WTC11 (cell line): Measurements from ENCODE around the gene PRSS33. TPM values are rescaled to one million over a fixed set of nuclear protein-coding genes. Genes with fewer than 3 reads are reported as not detected.

ENCODE experiments used
- ATAC-seq: fragments of 200-7000 bp; cut with Tn5 transposase; 2 replicates; pipeline ENCODE4 v1.10.0; 2021; ENCODE audit warnings: mild to moderate bottlenecking, moderate library complexity
- CTCF ChIA-PET: fragments of 300-600 bp; sonication (Branson Sonifier 250); formaldehyde crosslinking; loops from one replicate; lab custom pipeline; 2021; ENCODE audit warnings: antibody characterized with exemption; lab: Charles Lee
- POLR2A ChIA-PET: fragments of 350-600 bp; sonication (Branson Sonifier 250); formaldehyde crosslinking; loops from one replicate; lab custom pipeline; 2021; ENCODE audit warnings: antibody characterized with exemption; lab: Charles Lee
- DNase-seq: peaks from one replicate; pipeline ENCODE4 v3.0.0; 2021; ENCODE audit warnings: low spot score
- H3K27ac Mint-ChIP-seq: 2 replicates; pipeline ENCODE4 v1.8.0; 2021; ENCODE audit warnings: mixed read lengths
- H3K27me3 Mint-ChIP-seq: 2 replicates; pipeline ENCODE4 v1.8.0; 2021; ENCODE audit warnings: low read depth, mild to moderate bottlenecking, moderate library complexity, mixed read lengths
- H3K36me3 Mint-ChIP-seq: 2 replicates; pipeline ENCODE4 v1.8.0; 2021; ENCODE audit warnings: mixed read lengths
- H3K4me1 Mint-ChIP-seq: 2 replicates; pipeline ENCODE4 v1.8.0; 2022; ENCODE audit warnings: mixed read lengths
- H3K4me3 Mint-ChIP-seq: 2 replicates; pipeline ENCODE4 v1.8.0; 2021; ENCODE audit warnings: mild to moderate bottlenecking, moderate library complexity, mixed read lengths
- H3K9me3 Mint-ChIP-seq: 2 replicates; pipeline ENCODE4 v1.8.0; 2021; ENCODE audit warnings: mixed read lengths
- CREM ChIP-seq: sonication (generic); formaldehyde crosslinking; IDR thresholded peaks from 2 replicates; pipeline ENCODE4 v1.8.1; 2022; ENCODE audit warnings: mild to moderate bottlenecking, missing genetic modification reagents, moderate library complexity
- FOXJ3 ChIP-seq: sonication (generic); formaldehyde crosslinking; IDR thresholded peaks from 2 replicates; pipeline ENCODE4 v1.9.0; 2021; ENCODE audit warnings: missing genetic modification reagents, mild to moderate bottlenecking, borderline replicate concordance
- GABPB1 ChIP-seq: sonication (generic); formaldehyde crosslinking; IDR thresholded peaks from 2 replicates; pipeline ENCODE4 v1.8.1; 2023; ENCODE audit warnings: mild to moderate bottlenecking, missing genetic modification reagents
- IRF1 ChIP-seq: sonication (generic); formaldehyde crosslinking; IDR thresholded peaks from 2 replicates; pipeline ENCODE4 v1.8.0; 2023; ENCODE audit warnings: missing genetic modification reagents
- NFATC4 ChIP-seq: fragments of 250-450 bp; sonication (Bioruptor Pico); IDR thresholded peaks from 2 replicates; pipeline ENCODE4 v1.9.0; 2021; ENCODE audit warnings: mild to moderate bottlenecking
- NR1H2 ChIP-seq: sonication (generic); formaldehyde crosslinking; IDR thresholded peaks from 2 replicates; pipeline ENCODE4 v1.9.0; 2021; ENCODE audit warnings: mild to moderate bottlenecking, moderate library complexity, missing genetic modification reagents
- NR2C2 ChIP-seq: sonication (generic); formaldehyde crosslinking; IDR thresholded peaks from 2 replicates; pipeline ENCODE4 v1.8.0; 2022; ENCODE audit warnings: mild to moderate bottlenecking, missing genetic modification reagents
- OVOL2 ChIP-seq: fragments of 250-450 bp; sonication (Bioruptor Pico); IDR thresholded peaks from 2 replicates; pipeline ENCODE4 v1.9.0; 2021; ENCODE audit warnings: mild to moderate bottlenecking, borderline replicate concordance
- SOX15 ChIP-seq: fragments of 250-450 bp; sonication (Bioruptor Pico); IDR thresholded peaks from 2 replicates; pipeline ENCODE4 v1.9.0; 2021; ENCODE audit warnings: mild to moderate bottlenecking
- ZNF219 ChIP-seq: sonication (generic); formaldehyde crosslinking; IDR thresholded peaks from 2 replicates; pipeline ENCODE4 v1.8.0; 2023; ENCODE audit warnings: missing genetic modification reagents, mild to moderate bottlenecking, borderline replicate concordance
- ZNF396 ChIP-seq: fragments of 250-450 bp; sonication (Bioruptor Pico); IDR thresholded peaks from 2 replicates; pipeline ENCODE4 v1.8.0; 2021; ENCODE audit warnings: mild to moderate bottlenecking, moderate library complexity, borderline replicate concordance
- ZNF416 ChIP-seq: fragments of 250-450 bp; sonication (Bioruptor Pico); IDR thresholded peaks from 2 replicates; pipeline ENCODE4 v1.9.0; 2021; ENCODE audit warnings: mild to moderate bottlenecking, inconsistent platforms
- total RNA-seq: library from RNA; stranded (reverse); gene quantifications from 3 replicates; pipeline ENCODE4 v1.2.3, GENCODE V29; 2021
- TF ChIP-seq, protein P1 (sequence below): sonication (generic); formaldehyde crosslinking; IDR thresholded peaks from 2 replicates; pipeline ENCODE4 v1.8.1; 2023; ENCODE audit warnings: mild to moderate bottlenecking, missing genetic modification reagents
- TF ChIP-seq, protein P2 (sequence below): sonication (generic); formaldehyde crosslinking; IDR thresholded peaks from 2 replicates; pipeline ENCODE4 v1.8.0; 2022; ENCODE audit warnings: missing genetic modification reagents
- TF ChIP-seq, protein P3 (sequence below): sonication (generic); formaldehyde crosslinking; IDR thresholded peaks from 2 replicates; pipeline ENCODE4 v1.8.1; 2022; ENCODE audit warnings: missing genetic modification reagents, borderline replicate concordance
- TF ChIP-seq, protein P4 (sequence below): sonication (generic); formaldehyde crosslinking; IDR thresholded peaks from 2 replicates; pipeline ENCODE4 v1.8.1; 2023; ENCODE audit warnings: mild to moderate bottlenecking, missing genetic modification reagents, moderate library complexity

Gene PRSS33
- total RNA-seq, 1 experiment from 2014 or later = 0.24 TPM

DNA sequence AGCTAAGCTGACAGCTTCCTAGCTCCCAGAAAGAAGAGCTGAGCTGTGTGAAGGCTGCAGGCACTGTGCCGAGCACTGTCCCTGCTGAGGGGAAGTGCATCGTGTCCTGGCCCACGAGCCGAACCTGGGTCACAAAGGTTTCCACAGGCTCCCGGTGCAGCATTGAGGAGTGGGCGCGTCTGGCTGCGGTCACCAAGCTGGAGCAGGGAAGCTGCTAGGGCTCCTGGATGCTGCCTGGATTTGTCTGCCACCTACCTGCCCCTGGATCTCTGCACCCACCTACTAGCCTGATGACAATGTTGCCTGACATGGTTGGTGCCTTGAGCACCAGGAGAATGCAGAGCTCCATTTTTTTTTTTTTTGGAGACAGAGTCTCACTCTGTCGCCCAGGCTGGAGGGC lies 41.4 kb downstream of the PRSS33 start:
- ChIA-PET POLR2A (no interaction called here), CTCF (interaction anchor here (0.9 to 1.6 kb wide), 4 partner anchors 18 to 93 kb away, joined by 3 to 4 read pairs (median 4); partner anchors contain the start of gene PRSS41)
- H3K27ac Mint-ChIP-seq = no peak overlapping the region; the same call in 1 of the 2 replicates
- TF ChIP-seq, protein P1, sequence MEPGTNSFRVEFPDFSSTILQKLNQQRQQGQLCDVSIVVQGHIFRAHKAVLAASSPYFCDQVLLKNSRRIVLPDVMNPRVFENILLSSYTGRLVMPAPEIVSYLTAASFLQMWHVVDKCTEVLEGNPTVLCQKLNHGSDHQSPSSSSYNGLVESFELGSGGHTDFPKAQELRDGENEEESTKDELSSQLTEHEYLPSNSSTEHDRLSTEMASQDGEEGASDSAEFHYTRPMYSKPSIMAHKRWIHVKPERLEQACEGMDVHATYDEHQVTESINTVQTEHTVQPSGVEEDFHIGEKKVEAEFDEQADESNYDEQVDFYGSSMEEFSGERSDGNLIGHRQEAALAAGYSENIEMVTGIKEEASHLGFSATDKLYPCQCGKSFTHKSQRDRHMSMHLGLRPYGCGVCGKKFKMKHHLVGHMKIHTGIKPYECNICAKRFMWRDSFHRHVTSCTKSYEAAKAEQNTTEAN (CRISPR knock-in tag) = no peak
- no peak for TF ChIP-seq CREM (CRISPR knock-in tag)
- no peak for TF ChIP-seq OVOL2 (CRISPR knock-in tag)
- DNase-seq = no peak
- H3K9me3 Mint-ChIP-seq = no peaks in the 10 kb centered on the region
- ATAC-seq = no peak
- peaks cover 6% of the 10 kb centered on the region for H3K4me1 Mint-ChIP-seq
- H3K4me3 Mint-ChIP-seq = no peak overlapping the region
- 0 out of 2 replicates have a peak, but pooled peaks cover 2% of the 10 kb centered on the region for H3K36me3 Mint-ChIP-seq
- no peaks in the 10 kb centered on the region for H3K27me3 Mint-ChIP-seq

GRCh38 chr16:2745116-2745890 lies 42.1 kb downstream of the PRSS33 start:
- no peak overlapping the region; the same call in 1 of the 2 replicates for H3K27ac Mint-ChIP-seq
- peak; percentile 22 for ATAC-seq
- no peaks in the 10 kb centered on the region; the same call in none of the 2 replicates for H3K4me1 Mint-ChIP-seq
- no peak overlapping the region for H3K4me3 Mint-ChIP-seq
- H3K9me3 Mint-ChIP-seq = no peaks in the 10 kb centered on the region
- ChIA-PET POLR2A (no interaction called here), CTCF (interaction anchor here (0.9 to 1.6 kb wide), 4 partner anchors 17 to 94 kb away, joined by 3 to 4 read pairs (median 4); partner anchors contain the start of gene PRSS41)
- TF ChIP-seq ZNF219 (CRISPR knock-in tag) = no peak
- TF ChIP-seq NFATC4 (CRISPR knock-in tag) = no peak
- TF ChIP-seq OVOL2 (CRISPR knock-in tag) = no peak
- TF ChIP-seq, protein P1 (CRISPR knock-in tag) = no peak
- TF ChIP-seq, protein P2, sequence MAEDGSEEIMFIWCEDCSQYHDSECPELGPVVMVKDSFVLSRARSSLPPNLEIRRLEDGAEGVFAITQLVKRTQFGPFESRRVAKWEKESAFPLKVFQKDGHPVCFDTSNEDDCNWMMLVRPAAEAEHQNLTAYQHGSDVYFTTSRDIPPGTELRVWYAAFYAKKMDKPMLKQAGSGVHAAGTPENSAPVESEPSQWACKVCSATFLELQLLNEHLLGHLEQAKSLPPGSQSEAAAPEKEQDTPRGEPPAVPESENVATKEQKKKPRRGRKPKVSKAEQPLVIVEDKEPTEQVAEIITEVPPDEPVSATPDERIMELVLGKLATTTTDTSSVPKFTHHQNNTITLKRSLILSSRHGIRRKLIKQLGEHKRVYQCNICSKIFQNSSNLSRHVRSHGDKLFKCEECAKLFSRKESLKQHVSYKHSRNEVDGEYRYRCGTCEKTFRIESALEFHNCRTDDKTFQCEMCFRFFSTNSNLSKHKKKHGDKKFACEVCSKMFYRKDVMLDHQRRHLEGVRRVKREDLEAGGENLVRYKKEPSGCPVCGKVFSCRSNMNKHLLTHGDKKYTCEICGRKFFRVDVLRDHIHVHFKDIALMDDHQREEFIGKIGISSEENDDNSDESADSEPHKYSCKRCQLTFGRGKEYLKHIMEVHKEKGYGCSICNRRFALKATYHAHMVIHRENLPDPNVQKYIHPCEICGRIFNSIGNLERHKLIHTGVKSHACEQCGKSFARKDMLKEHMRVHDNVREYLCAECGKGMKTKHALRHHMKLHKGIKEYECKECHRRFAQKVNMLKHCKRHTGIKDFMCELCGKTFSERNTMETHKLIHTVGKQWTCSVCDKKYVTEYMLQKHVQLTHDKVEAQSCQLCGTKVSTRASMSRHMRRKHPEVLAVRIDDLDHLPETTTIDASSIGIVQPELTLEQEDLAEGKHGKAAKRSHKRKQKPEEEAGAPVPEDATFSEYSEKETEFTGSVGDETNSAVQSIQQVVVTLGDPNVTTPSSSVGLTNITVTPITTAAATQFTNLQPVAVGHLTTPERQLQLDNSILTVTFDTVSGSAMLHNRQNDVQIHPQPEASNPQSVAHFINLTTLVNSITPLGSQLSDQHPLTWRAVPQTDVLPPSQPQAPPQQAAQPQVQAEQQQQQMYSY (CRISPR knock-in tag) = no peak
- TF ChIP-seq, protein P3, sequence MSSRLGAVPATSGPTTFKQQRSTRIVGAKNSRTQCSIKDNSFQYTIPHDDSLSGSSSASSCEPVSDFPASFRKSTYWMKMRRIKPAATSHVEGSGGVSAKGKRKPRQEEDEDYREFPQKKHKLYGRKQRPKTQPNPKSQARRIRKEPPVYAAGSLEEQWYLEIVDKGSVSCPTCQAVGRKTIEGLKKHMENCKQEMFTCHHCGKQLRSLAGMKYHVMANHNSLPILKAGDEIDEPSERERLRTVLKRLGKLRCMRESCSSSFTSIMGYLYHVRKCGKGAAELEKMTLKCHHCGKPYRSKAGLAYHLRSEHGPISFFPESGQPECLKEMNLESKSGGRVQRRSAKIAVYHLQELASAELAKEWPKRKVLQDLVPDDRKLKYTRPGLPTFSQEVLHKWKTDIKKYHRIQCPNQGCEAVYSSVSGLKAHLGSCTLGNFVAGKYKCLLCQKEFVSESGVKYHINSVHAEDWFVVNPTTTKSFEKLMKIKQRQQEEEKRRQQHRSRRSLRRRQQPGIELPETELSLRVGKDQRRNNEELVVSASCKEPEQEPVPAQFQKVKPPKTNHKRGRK (CRISPR knock-in tag) = no peak
- no peak for TF ChIP-seq NR2C2 (CRISPR knock-in tag)
- no peak for TF ChIP-seq FOXJ3 (CRISPR knock-in tag)
- TF ChIP-seq NR1H2 (CRISPR knock-in tag) = no peak
- TF ChIP-seq GABPB1 (CRISPR knock-in tag) = no peak
- no peak for TF ChIP-seq SOX15 (CRISPR knock-in tag)
- no peak for TF ChIP-seq ZNF416 (CRISPR knock-in tag)
- no peak for TF ChIP-seq ZNF396 (CRISPR knock-in tag)
- TF ChIP-seq IRF1 (CRISPR knock-in tag) = no peak
- TF ChIP-seq, protein P4, sequence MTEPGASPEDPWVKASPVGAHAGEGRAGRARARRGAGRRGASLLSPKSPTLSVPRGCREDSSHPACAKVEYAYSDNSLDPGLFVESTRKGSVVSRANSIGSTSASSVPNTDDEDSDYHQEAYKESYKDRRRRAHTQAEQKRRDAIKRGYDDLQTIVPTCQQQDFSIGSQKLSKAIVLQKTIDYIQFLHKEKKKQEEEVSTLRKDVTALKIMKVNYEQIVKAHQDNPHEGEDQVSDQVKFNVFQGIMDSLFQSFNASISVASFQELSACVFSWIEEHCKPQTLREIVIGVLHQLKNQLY (CRISPR knock-in tag) = no peak
- 0 out of 2 replicates have a peak, but pooled peaks cover 2% of the 10 kb centered on the region for H3K36me3 Mint-ChIP-seq
- H3K27me3 Mint-ChIP-seq = no peaks in the 10 kb centered on the region
- no peak for DNase-seq
